Adipose tissue (tissue), 3 donors: Measurements from ENCODE around the gene LDLRAP1. TPM values are rescaled to one million over a fixed set of nuclear protein-coding genes. Genes with fewer than 3 reads are reported as not detected.

Source experiments
- H3K27ac ChIP-seq: one replicate; pipeline ENCODE4 v1.5.1; 2013; ENCODE audit warnings: low read depth, low read length
- WGBS, 3 donors: extraction: QIAGEN DNeasy Blood & Tissue Kit; methylation state at CpG; one replicate each; pipeline ENCODE4 v1.1.7; 2013; 5-methylcytosine and 5-hydroxymethylcytosine counted together
- polyA plus RNA-seq, 3 donors: library from polyadenylated mRNA; stranded (reverse); fragments of 200-250 nt; gene quantifications; one replicate each; pipeline ENCODE4 v1.2.3, GENCODE V29; 2013
- donor health status: healthy with polysubstance abuse.
- donor health status: Bipolar disorder and iron deficiency.
- donor health status: healthy.

The LDLRAP1 gene
- polyA plus RNA-seq, 3 donors: 11.3 to 22.8 (median 12.7) TPM

GRCh38 chr1:25538191-25538767 is 5.1 kb upstream of the LDLRAP1 start:
- no peak overlapping the region for H3K27ac ChIP-seq
- 79 to 86% (median 81%) methylated on average over 4 of the region's 4 CpGs for WGBS, 3 donors

- H3K27ac ChIP-seq: no peak overlapping the region
- WGBS, 3 donors: 68 to 91% (median 90%) methylated on average over 13 of the region's 13 CpGs
Measured at GRCh38 chr1:25540750-25541342, 2.6 kb upstream of the LDLRAP1 start.

DNA sequence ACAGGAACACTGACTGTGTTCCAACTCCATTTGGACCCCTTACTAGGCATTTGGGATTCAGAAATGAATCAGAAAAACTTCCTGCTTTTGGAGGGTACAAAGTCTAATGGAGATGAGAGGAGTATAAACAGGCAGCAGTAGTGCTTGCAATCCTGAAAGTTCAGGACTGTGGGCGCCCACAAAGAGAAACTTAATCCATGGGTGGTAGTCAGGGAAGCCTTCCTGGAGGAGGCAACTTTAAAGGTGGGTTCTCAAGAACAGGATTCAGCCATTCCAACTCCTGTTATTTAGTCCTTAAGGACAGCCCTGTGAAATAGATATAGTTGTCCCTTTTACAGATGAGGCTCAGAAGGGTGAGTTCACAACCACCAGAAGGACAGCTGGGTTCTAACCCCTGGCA is 2.0 kb upstream of the LDLRAP1 start:
- WGBS, 3 donors: 85 to 94% (median 88%) methylated on average over 1 of the region's 1 CpG

GRCh38 chr1:25541889-25542658 is 1.3 kb upstream of the LDLRAP1 start:
- WGBS, 3 donors: 81 to 88% (median 81%) methylated on average over 8 of the region's 8 CpGs
- H3K27ac ChIP-seq: no peak overlapping the region

More for the DNA sequence above, 2.0 kb upstream of the LDLRAP1 start:
- no peak overlapping the region for H3K27ac ChIP-seq

DNA sequence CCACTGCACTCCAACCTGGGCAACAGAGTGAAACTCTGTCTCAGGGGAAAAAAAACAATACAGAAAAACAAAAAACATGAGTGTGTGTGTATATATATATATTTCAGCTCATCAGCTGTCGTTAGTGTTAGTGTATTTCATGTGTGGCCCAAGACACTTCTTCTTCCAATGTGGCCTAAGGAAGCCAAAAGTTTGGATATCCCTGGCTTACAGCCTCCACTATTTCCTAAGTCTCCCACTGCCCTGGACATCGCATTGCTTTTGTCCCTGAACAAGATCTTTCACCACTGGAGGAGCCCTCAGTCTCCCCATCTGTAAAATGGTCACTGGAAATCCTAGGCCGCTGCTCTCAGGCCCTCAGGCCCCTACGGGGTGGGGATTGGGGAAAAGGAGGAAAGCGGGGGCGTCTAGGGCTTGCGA is 391 bp upstream of the LDLRAP1 start:
- no peak overlapping the region for H3K27ac ChIP-seq
- 24 to 33% (median 26%) methylated on average over 7 of the region's 7 CpGs for WGBS, 3 donors

DNA sequence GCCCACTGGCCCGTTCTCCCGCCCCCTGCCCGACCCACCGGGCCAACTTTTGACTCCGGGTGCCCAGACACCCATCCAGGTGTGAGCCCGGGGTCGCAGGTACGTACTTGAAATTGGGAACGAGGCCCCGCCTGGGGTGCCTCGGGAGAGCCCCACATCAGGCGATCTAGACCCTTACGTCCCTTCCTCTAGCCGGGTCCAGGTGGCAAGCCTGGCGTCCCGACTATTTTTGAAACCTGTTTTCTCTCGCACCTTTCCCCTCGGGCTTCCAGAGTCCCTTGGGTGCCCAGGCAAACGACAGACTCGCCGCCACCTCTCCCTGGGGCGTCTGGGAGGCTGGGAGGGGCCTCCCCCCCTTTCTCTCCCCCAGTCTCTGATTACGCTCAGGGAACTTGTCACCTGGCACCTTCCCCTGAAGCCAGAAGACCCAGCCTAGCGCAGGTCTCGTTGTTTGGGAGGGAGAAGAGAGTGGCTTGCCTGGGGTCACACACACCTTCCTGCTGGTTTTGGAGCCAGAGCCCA is 898 bp downstream of the LDLRAP1 start:
- WGBS, 3 donors: 6 to 9% (median 8%) methylated on average over 17 to 25 of the region's 25 CpGs
- H3K27ac ChIP-seq: no peak overlapping the region

GRCh38 chr1:25544819-25545218 is 1.4 kb downstream of the LDLRAP1 start:
- WGBS, 3 donors: 22 to 61% (median 56%) methylated on average over 6 of the region's 6 CpGs

GRCh38 chr1:25545767-25546166 is 2.4 kb downstream of the LDLRAP1 start:
- no peak overlapping the region for H3K27ac ChIP-seq

More at GRCh38 chr1:25544819-25545218, 1.4 kb downstream of the LDLRAP1 start:
- H3K27ac ChIP-seq: no peak overlapping the region

GRCh38 chr1:25546193-25546592 is 2.8 kb downstream of the LDLRAP1 start:
- H3K27ac ChIP-seq: no peak overlapping the region
- WGBS, 3 donors: 20 to 81% (median 74%) methylated on average over 1 of the region's 1 CpG

More at GRCh38 chr1:25545767-25546166, 2.4 kb downstream of the LDLRAP1 start:
- WGBS, 3 donors: 69 to 86% (median 78%) methylated on average over 3 of the region's 3 CpGs

DNA sequence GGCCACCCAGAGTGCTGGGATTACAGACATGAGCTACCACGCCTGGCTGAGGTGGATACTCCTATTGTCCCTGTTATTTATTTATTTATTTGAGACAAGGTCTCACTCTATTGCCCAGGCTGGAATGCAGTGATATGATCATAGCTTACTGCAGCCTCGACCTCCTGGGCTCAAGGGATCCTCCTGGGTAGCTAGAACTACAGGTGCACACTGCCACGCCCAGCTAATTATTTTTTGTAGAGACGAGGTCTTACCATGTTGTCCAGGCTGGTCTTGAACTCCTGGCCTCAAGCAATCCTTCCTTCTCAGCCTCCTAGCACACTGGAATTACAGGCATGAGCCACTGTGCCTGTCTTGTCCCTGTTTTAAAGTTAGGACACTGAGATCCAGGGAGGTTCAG is 5.2 kb downstream of the LDLRAP1 start:
- no peak overlapping the region for H3K27ac ChIP-seq
- 69 to 85% (median 85%) methylated on average over 4 of the region's 4 CpGs for WGBS, 3 donors

DNA sequence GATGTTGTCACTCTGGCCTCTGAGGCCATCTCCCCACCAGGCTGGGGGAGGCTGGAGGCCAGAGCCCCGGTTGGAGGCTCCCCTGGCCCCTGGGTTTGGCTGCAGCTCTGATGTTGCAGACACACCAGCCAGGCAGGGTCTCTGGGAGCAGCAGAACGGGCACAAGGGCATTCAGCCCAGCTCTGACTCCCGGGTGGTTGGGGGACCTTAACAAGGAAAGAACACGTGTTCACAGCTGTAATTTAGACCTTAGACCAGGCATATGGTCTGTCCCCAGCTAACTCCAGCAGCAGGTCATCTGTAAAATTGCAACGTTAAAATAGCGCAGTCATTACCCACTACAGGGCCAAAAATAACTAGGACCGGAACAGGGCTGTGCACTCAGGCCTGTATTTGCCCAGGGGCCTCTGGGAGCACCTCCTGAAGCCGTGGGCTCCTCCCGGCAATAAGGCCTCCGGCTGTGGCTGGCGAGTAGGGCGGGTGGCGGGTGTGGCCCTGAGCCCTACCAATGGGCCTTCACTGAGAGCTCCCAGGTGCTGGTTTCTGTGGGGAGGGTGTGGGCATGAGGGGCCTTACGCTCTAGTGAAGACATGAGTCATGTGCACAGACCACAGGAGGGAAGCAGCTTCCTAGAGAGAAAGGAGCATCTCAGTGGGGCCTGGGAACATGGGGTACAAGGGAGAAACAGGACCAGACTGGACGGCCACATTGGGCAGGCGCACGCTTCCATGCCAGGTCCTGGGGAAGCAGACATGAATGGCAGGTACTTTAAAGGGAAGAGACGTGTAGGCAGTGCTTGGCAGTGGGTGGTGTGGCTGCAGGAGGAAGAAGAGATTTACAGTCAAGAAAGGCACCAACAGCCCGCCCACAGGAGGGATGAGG is 6.1 kb downstream of the LDLRAP1 start:
- H3K27ac ChIP-seq: no peak overlapping the region
- WGBS, 3 donors: 44 to 58% (median 44%) methylated on average over 19 of the region's 19 CpGs

DNA sequence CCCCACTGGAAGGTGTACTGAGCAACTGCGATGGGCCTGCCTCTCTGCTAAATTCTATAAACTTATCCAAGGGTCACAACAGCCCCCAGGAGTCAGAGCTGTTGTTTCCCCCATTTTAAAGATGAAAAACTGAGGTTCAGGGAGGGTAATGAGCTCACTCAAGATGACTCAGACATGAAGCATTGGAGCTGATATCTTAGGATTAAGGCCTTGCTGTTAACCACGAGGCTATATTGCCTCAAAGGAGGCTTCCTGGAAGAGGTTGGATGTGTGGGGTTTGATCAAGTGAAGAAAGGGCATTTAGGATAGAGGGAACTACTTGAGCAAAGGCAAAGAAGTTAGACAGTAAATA is 6.7 kb downstream of the LDLRAP1 start:
- 45 to 71% (median 60%) methylated on average over 2 of the region's 2 CpGs for WGBS, 3 donors

GRCh38 chr1:25550683-25551310 is 7.4 kb downstream of the LDLRAP1 start:
- WGBS, 3 donors: 50 to 65% (median 55%) methylated on average over 3 of the region's 3 CpGs
- no peak overlapping the region for H3K27ac ChIP-seq

More for the DNA sequence above, 6.7 kb downstream of the LDLRAP1 start:
- H3K27ac ChIP-seq: no peak overlapping the region

DNA sequence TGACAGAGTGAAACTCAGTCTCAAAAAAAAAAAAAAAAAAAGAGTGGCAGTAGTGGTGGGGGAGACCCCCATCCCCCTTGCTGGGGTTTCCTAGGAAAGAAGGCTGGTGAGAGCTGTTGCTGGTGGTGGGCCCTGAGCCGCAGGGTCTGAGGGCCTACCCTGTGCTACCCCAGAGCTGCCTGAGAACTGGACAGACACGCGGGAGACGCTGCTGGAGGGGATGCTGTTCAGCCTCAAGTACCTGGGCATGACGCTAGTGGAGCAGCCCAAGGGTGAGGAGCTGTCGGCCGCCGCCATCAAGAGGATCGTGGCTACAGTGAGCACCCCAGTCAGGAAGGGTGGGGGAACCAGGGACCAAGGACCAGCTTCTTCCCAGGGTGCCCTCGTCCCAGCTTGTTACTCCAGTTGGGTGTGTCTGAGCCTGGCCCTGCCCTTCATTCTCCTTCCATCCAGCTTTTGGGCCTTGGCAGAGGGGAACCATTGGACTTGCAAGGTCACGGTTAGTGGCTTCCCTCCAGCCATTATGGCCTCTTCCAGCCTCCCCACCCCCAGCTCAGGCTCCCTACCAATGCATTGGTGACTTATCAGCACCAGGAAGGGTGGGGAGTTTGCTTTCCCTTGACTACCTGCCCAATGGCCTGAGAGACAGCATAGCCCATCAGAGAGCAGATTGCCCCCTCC is 10.5 kb downstream of the LDLRAP1 start:
- 88 to 93% (median 91%) methylated on average over 11 of the region's 11 CpGs for WGBS, 3 donors
- H3K27ac ChIP-seq: no peak overlapping the region

- H3K27ac ChIP-seq: no peak overlapping the region
- WGBS, 3 donors: 94 to 96% (median 94%) methylated on average over 3 of the region's 3 CpGs
Measured at GRCh38 chr1:25554430-25554780, 11.0 kb downstream of the LDLRAP1 start.

DNA sequence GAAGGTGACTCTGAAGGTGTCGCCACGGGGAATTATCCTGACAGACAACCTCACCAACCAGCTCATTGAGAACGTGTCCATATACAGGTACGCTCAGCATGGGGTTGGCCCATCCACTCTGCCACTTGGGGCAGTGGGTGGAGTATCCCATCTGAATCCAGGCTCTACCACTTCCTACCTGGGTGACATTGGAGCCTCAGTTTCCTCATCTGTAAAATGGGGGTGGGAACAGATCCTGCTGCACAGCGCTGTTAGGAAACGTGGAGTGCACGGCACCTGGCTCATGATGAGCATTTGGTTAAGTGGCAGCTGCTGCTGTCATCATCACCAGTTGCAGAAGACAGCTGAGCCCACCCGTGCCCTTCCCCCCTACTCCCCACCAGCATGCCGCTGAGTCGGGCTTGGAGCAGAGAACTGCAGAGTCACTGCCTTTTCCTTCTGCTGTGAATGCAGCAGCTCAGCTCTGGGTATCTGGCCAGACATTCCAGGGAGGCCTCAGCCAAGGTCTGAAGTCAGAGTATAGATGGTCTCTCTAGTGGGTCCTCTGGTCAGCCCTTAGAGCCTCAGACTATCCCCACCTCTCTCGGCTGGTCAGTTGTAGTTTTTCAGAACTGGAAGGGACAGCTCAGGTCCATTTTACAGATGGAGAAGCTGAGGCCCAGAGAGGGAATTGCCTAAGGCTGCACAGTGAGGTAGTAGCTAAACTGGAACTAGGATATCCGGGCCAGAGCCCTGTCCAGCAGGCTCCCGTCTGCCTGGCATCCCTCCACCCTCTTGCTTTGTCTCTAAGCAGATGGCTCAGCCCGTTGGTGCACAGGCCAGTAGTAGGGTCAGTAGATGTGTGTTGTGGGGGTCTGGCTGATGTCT is 11.7 kb downstream of the LDLRAP1 start:
- 81 to 87% (median 83%) methylated on average over 14 of the region's 14 CpGs for WGBS, 3 donors
- no peak overlapping the region for H3K27ac ChIP-seq

GRCh38 chr1:25555753-25556092 is 12.3 kb downstream of the LDLRAP1 start:
- WGBS, 3 donors: 91 to 93% (median 93%) methylated on average over 5 of the region's 5 CpGs
- H3K27ac ChIP-seq: no peak overlapping the region
